ENCODE data around the gene SRSF8. TPM values are rescaled to one million over a fixed set of nuclear protein-coding genes. Genes with fewer than 3 reads are reported as not detected.

The SRSF8 gene
- total RNA-seq, 1 experiment from 2014 or later = 40.6 TPM

GRCh38 chr11:95100191-95100648 lies 33.5 kb downstream of the SRSF8 start:
- no peaks in the 10 kb centered on the region for H3K27me3 ChIP-seq (ENCODE audit: control insufficient read depth, insufficient read depth, low read length)
- no peaks in the 10 kb centered on the region for H3K9me3 ChIP-seq (ENCODE audit: control insufficient read depth, insufficient read depth, low read depth, low read length)
- H3K36me3 ChIP-seq (ENCODE audit: control insufficient read depth, insufficient read depth, low read length) = no peaks in the 10 kb centered on the region
- intact Hi-C loops (cut with micrococcal nuclease; ENCODE audit: unreplicated experiment) = no loop called here
- no peak overlapping the region for H3K27ac ChIP-seq (ENCODE audit: low read length)
- no TSS peak for BruUV-seq (replicated peaks)
- no peak for DNase-seq (ENCODE audit: low read depth, low spot score)
- CTCF ChIA-PET = no interaction called here
- ATAC-seq = no peak
- TF ChIP-seq TCF7L2 (IDR thresholded peaks at IDR 0.05; ENCODE audit: low read depth, low read length) = no peak
- TF ChIP-seq REST (IDR thresholded peaks at IDR 0.05; ENCODE audit: insufficient read depth in 1 of 2, low read depth in 2 of 2, low read length in 1 of 2) = no peak
- no peak for TF ChIP-seq POLR2AphosphoS5 (IDR thresholded peaks at IDR 0.05; ENCODE audit: low read depth, low read length)
- no peak for TF ChIP-seq SIN3A (IDR thresholded peaks at IDR 0.05; ENCODE audit: borderline replicate concordance, insufficient read depth, low read depth, low read length)
- no peak for TF ChIP-seq CTCF (IDR thresholded peaks at IDR 0.05)
- peaks cover 5% of the 10 kb centered on the region; the same call in 1 of the 2 replicates for H3K4me1 ChIP-seq (ENCODE audit: control insufficient read depth, insufficient read depth, low read length)
- no peak overlapping the region for H3K4me3 ChIP-seq (ENCODE audit: low read depth in 2 of 2, low read length in 2 of 2)
- in situ Hi-C loops (cut with HindIII; ENCODE audit: low pct_unique_long_range_greater_than_20kb, low sequenced_read_pairs) = no loop called here
- POLR2A ChIA-PET = no interaction called here

GRCh38 chr11:95100856-95101507 lies 34.3 kb downstream of the SRSF8 start:
- Histone ChIP-seq H3K9me3 (ENCODE audit: control insufficient read depth, insufficient read depth, low read depth, low read length) (no peaks in the 10 kb centered on the region), H3K4me3 (ENCODE audit: low read depth in 2 of 2, low read length in 2 of 2) (no peak overlapping the region), H3K36me3 (ENCODE audit: control insufficient read depth, insufficient read depth, low read length) (no peaks in the 10 kb centered on the region), H3K27ac (ENCODE audit: low read length) (no peak overlapping the region), H3K4me1 (ENCODE audit: control insufficient read depth, insufficient read depth, low read length) (peaks cover 5% of the 10 kb centered on the region; the same call in 1 of the 2 replicates), H3K27me3 (ENCODE audit: control insufficient read depth, insufficient read depth, low read length) (no peaks in the 10 kb centered on the region)
- no peak for ATAC-seq
- DNase-seq (ENCODE audit: low read depth, low spot score) = no peak
- TF ChIP-seq POLR2AphosphoS5 (IDR thresholded peaks at IDR 0.05; ENCODE audit: low read depth, low read length) (no peak), SIN3A (IDR thresholded peaks at IDR 0.05; ENCODE audit: borderline replicate concordance, insufficient read depth, low read depth, low read length) (no peak), TCF7L2 (IDR thresholded peaks at IDR 0.05; ENCODE audit: low read depth, low read length) (no peak), REST (IDR thresholded peaks at IDR 0.05; ENCODE audit: insufficient read depth in 1 of 2, low read depth in 2 of 2, low read length in 1 of 2) (no peak), CTCF (IDR thresholded peaks at IDR 0.05) (no peak)
- intact Hi-C loops (cut with micrococcal nuclease; ENCODE audit: unreplicated experiment) = no loop called here
- in situ Hi-C loops (cut with HindIII; ENCODE audit: low pct_unique_long_range_greater_than_20kb, low sequenced_read_pairs) = no loop called here
- BruUV-seq (replicated peaks) = no TSS peak
- ChIA-PET POLR2A (no interaction called here), CTCF (no interaction called here)
